Mesothelial cell of epicardium (in vitro differentiated cells): ENCODE data around the gene TMEM164. TPM values are rescaled to one million over a fixed set of nuclear protein-coding genes. Genes with fewer than 3 reads are reported as not detected.

ENCODE experiments used
- DNase-seq, 2 experiments: peaks; one replicate each; pipeline ENCODE4 v3.0.0; 2021; ENCODE audit warnings: low spot score in 2 of 2; ENCODE audit not compliant: unreplicated experiment in 2 of 2
- H3K27ac Mint-ChIP-seq: 2 replicates; pipeline ENCODE4 v1.8.0; 2021; ENCODE audit warnings: mixed read lengths
- H3K27me3 Mint-ChIP-seq: 2 replicates; pipeline ENCODE4 v1.8.0; 2021; ENCODE audit warnings: low read depth, mixed read lengths
- H3K36me3 Mint-ChIP-seq: 2 replicates; pipeline ENCODE4 v1.8.0; 2021; ENCODE audit warnings: mixed read lengths
- H3K4me1 Mint-ChIP-seq: 2 replicates; pipeline ENCODE4 v1.8.0; 2021; ENCODE audit warnings: mixed read lengths
- H3K4me3 Mint-ChIP-seq: 2 replicates; pipeline ENCODE4 v1.8.0; 2021; ENCODE audit warnings: mild to moderate bottlenecking, moderate library complexity, mixed read lengths
- H3K9me3 Mint-ChIP-seq: 2 replicates; pipeline ENCODE4 v1.8.0; 2021; ENCODE audit warnings: mixed read lengths
- CTCF ChIP-seq: fragments of 200-600 bp; sonication (generic); IDR thresholded peaks from one replicate; pipeline ENCODE4 v1.5.0; 2021; ENCODE audit warnings: antibody characterized with exemption; ENCODE audit not compliant: unreplicated experiment
- microRNA-seq: library from miRNA; unstranded; fragments of <30 nt; microRNA quantifications from one replicate; pipeline ENCODE4 v1.2.0, GENCODE V29; 2021; ENCODE audit warnings: inconsistent platforms, mixed read lengths
- total RNA-seq: library from RNA; stranded (reverse); gene quantifications from 3 replicates; pipeline ENCODE4 v1.2.1, GENCODE V29; 2021

Gene TMEM164
- total RNA-seq, 1 donor from 2014 or later: 42.5 TPM

- Mint-ChIP-seq H3K27me3 (no peaks in the 10 kb centered on the region), H3K4me1 (peaks cover 26% of the 10 kb centered on the region), H3K9me3 (no peaks in the 10 kb centered on the region), H3K36me3 (no peaks in the 10 kb centered on the region), H3K27ac (no peak overlapping the region), H3K4me3 (no peak overlapping the region)
- no peak for DNase-seq
- no peak for TF ChIP-seq CTCF
These were observed 222.2 kb downstream of the TMEM164 start for GRCh38 chrX:110224926-110225617.

DNA sequence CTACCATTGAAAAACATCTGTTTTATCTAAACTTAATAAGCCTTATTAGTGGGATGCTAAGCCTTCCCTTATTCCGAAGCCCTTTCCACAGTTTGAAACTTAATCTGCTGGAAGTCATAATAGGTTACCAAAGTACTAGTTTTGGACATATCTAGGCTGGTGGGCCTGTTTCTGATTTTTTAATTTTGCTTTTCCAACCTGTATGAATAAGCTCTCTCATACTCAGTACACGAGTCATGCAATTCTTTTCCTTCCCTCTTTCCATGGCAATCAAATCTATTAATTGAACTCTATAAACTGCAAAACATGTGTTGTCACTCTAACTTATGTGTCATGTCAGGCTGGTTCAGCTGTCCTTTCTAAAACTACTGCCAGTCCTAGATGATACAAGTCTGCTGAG is 224.0 kb downstream of the TMEM164 start:
- Mint-ChIP-seq H3K4me1 (peaks cover 26% of the 10 kb centered on the region), H3K27me3 (no peaks in the 10 kb centered on the region), H3K36me3 (peaks cover 15% of the 10 kb centered on the region), H3K4me3 (no peak overlapping the region), H3K27ac (no peak overlapping the region), H3K9me3 (peaks cover 17% of the 10 kb centered on the region)
- TF ChIP-seq CTCF: no peak
- no peak for DNase-seq

Small RNAs within 50 kb of the gene (microRNA-seq; reads per million reads assigned to microRNA genes)
- gene MIR3978 (not detected), gene MIR652 (3,655 reads per million, percentile 88 among the genes with 10 or more reads in this experiment)
